Articular chondrocyte of knee joint (primary cell): ENCODE measurements around the gene MRPL47. TPM values are rescaled to one million over a fixed set of nuclear protein-coding genes. Genes with fewer than 3 reads are reported as not detected.

Source experiments
- small RNA-seq: library from RNA; depleted of rRNA; stranded (forward); fragments of <200 nt; gene quantifications from one replicate; pipeline ENCODE3, GENCODE V24; 2012
- total RNA-seq: library from RNA; depleted of rRNA; stranded (reverse); fragments of >200 nt; gene quantifications from 2 replicates; pipeline ENCODE4 v1.2.3, GENCODE V29; 2012

The MRPL47 gene
- total RNA-seq: 40.8 and 45.2 TPM in 2 replicates

GRCh38 chr3:179604321-179605078, at the start of gene MRPL47, which contains the start of gene NDUFB5:
Gene MRPL47 (minus strand): TSS chr3:179604638. CDS start chr3:179604624, 14 bp downstream.
Gene NDUFB5 (plus strand): TSS chr3:179604794. CDS start chr3:179604816, 22 bp downstream.

GRCh38 chr3:179652447-179653095, 48.1 kb upstream of the MRPL47 start, which contains the start of gene USP13:
Gene USP13 (plus strand): TSS chr3:179653040. CDS start chr3:179653226, 186 bp downstream.

GRCh38 chr3:179562591-179563270, 41.7 kb downstream of the MRPL47 start, which contains the start of gene ACTL6A:
Gene ACTL6A (plus strand): TSS chr3:179562926. CDS start chr3:179563093, 167 bp downstream.

Small RNA genes lying within 50 kb of the gene (small RNA-seq; reads per million reads assigned to genes)
- gene AC090425.1 (not detected), gene RF01210 (not detected)

Other genes starting within 250 kb of the MRPL47 start
- 111 and 124 TPM in 2 replicates for gene GNB4, start 153.2 kb downstream of the MRPL47 start, total RNA-seq
- 38.2 and 47.2 TPM in 2 replicates for gene ACTL6A, start 41.7 kb downstream of the MRPL47 start, total RNA-seq
- gene NDUFB5, start 156 bp upstream of the MRPL47 start, total RNA-seq: 142 and 145 TPM in 2 replicates
- gene USP13, start 48.4 kb upstream of the MRPL47 start, total RNA-seq: 11.8 and 12.9 TPM in 2 replicates